Pons (tissue), 1 donor: Measurements from ENCODE around the gene ZBED4.
A peak's percentile ranks its signal among the peaks of the same experiment; 100 is the strongest.

ENCODE experiments used
- DNase-seq: peaks from one replicate; pipeline ENCODE4 v3.0.0-alpha.2; 2016; ENCODE audit warnings: low spot score

The ZBED4 gene

DNA sequence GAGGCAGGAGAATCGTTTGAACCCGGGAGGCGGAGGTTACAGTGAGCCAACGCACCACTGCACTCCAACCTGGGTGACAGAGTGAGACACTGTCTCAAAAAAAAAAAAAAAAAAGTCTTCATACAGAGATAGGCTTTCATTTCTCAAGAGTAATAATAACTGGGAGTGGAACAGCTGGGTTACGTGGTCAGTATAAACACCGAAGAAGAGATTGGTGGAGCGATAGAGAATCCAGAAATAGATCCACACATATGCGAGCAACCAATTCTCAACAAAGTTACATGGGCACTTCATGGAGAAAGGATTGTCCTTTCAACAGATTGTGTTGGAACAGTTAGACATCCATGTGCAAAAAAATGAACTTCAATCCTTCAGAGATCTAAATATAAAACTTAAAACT is 24.6 kb downstream of the ZBED4 start:
- no peak for DNase-seq

DNA sequence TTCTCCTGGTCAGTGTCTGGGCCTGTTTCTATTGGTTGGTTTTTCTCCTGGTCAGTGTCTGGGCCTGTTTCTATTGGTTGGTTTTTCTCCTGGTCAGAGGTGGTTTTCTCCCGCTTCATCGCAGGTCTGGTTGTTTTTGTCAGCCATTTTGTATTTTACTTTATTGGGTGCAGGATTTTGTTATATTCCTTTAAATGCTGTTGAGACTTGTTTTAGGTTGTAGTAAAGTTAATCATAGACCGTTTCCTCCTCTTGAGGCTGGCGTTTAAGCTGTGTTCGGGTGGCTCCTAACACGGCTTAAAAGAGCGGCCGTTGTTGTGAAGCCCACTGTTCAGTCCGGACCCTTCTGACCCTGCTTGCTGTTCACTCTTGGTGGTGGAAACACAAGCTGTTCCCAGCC is 26.2 kb downstream of the ZBED4 start:
- no peak for DNase-seq

DNA sequence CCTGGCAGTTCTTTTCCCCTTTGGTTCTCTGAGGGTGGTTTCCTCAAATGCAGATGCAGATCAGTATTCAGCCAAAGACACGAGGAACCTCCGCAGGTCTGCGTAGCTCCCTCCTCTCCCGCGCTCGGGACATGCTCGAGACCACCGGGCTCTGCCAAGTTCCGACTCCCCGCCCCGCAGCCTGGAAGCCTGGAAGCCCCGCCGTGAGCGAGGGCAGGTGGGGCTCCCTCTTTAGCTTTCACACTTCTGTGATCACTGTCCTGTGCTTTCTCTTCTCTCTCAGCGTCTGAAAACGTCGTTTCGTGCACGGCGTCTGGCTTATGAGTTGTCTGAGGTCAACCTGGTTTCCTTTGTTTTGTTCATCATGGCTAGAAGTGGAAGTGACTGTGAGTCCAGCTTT is 26.6 kb downstream of the ZBED4 start:
- DNase-seq: no peak

DNA sequence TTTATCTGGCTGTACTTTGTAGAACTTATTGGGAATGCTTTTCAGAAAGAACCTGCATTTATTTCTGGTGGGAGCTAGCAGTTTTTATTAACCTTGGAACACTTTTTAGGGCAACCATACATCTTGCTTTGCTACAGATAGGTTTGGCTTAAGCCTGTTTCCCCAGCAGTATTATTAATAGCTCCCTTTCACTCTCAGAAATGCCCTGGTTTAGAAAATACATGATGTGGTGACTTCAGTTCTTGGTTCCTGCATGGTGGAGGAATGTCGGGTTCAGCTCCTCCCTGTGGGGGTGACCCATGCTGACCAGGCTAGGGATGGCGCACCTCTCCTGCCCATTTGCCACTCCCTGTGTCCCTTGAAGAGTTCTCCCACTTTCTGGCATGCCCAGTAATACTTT is 28.2 kb downstream of the ZBED4 start:
- no peak for DNase-seq

DNA sequence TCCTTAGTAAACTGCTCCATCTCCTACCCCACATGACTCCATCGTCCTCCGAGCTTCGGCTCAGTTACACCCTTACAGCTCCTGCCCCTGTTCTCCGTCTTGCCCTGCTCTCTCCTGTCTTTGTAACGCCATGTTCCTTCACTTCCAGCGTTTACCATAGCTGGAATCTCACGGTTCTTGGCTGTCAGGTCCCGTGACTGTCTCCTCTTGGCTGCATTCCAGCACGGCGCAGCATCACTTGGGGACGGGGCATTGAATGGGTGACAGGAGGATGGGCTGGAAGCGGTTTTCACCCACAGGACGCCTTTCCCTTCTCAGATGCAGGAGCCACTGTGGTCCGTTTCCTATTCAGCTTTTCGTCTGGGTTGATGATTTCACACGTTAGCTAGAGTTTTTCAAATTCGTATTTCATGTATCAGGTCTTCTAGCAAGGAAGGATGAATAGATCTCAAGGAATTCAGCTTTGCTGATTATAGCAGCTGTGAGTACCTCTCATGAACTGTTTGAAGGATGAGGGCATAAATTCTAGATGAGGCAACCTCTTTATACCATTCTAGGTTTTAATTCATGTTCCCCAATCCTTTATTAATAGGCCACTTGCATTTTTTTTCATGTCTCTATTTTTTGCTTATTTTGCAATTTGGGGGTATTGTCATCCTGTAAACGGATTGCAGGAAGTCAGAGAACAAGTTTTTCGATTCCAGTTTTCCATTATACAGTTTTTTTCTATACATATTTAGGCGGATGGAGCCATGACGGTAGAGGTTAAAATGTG is 29.1 kb downstream of the ZBED4 start:
- DNase-seq: peak; percentile 7

DNA sequence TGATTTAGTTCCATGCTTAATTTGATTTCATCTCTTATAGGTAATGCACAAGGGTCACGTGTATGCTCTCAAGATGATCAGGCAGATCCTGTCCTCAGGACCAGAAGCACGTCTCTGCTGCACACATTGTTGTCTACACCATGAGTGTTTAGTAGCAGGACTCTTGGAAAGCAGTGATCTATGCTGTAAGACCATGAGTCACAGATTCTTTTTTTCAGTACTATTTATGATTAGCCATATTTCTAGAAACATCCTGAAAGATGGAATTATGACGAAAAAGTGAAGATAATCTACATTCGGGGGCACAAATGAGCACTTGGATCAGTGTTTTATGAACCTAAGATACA is 29.6 kb downstream of the ZBED4 start:
- no peak for DNase-seq

DNA sequence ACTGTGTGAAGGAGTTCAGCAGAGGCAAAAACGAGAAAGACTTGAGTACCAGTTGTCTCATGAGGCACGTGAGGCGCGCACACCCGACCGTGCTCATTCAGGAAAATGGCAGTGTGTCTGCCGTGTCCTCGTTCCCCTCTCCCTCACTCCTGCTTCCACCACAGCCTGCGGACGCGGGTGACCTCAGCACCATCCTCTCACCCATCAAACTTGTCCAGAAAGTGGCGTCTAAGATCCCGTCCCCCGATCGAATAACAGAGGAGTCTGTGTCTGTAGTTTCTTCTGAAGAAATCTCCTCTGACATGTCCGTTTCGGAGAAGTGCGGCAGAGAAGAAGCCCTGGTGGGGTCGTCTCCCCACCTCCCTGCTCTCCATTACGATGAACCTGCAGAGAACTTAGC is 30.4 kb downstream of the ZBED4 start:
- no peak for DNase-seq

DNA sequence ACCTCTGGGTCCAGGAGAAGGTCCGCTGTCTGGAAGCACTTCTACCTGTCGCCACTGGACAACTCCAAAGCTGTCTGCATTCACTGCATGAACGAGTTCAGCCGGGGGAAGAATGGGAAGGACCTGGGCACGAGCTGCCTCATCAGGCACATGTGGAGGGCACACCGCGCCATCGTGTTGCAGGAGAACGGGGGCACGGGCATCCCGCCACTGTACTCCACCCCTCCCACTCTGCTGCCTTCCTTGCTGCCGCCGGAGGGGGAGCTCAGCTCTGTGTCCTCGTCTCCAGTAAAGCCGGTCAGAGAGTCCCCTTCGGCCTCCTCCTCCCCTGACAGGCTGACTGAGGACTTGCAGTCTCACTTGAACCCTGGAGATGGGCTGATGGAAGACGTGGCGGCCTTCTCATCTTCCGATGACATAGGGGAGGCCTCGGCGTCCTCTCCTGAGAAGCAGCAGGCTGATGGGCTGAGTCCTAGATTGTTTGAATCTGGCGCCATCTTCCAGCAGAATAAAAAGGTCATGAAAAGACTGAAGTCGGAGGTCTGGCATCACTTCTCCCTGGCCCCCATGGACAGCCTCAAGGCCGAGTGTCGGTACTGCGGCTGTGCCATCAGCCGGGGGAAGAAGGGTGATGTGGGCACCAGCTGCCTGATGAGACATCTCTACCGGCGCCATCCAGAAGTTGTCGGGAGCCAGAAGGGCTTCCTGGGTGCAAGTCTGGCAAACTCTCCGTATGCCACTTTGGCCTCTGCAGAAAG is 31.0 kb downstream of the ZBED4 start:
- no peak for DNase-seq

DNA sequence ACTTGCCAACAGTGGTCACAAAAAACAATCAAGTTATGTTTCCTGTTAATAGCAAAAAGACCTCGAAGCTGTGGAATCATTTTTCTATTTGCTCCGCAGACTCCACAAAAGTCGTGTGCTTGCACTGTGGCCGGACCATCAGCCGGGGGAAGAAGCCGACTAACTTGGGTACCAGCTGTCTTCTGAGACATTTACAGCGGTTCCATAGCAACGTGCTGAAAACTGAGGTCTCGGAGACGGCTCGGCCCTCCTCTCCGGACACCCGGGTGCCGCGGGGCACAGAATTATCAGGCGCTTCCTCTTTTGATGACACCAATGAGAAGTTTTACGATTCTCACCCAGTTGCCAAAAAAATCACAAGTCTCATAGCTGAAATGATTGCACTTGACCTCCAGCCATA is 31.6 kb downstream of the ZBED4 start:
- no peak for DNase-seq

DNA sequence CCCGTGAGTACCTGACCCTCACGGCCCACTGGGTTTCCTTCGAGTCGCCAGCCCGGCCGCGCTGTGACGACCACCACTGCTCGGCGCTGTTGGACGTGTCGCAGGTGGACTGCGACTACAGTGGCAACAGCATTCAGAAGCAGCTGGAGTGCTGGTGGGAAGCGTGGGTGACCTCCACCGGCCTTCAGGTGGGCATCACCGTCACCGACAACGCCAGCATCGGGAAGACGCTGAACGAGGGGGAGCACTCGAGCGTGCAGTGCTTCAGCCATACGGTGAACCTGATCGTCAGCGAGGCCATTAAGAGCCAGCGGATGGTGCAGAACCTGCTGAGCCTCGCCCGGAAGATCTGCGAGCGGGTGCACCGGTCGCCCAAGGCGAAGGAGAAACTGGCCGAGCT is 32.2 kb downstream of the ZBED4 start:
- no peak for DNase-seq

DNA sequence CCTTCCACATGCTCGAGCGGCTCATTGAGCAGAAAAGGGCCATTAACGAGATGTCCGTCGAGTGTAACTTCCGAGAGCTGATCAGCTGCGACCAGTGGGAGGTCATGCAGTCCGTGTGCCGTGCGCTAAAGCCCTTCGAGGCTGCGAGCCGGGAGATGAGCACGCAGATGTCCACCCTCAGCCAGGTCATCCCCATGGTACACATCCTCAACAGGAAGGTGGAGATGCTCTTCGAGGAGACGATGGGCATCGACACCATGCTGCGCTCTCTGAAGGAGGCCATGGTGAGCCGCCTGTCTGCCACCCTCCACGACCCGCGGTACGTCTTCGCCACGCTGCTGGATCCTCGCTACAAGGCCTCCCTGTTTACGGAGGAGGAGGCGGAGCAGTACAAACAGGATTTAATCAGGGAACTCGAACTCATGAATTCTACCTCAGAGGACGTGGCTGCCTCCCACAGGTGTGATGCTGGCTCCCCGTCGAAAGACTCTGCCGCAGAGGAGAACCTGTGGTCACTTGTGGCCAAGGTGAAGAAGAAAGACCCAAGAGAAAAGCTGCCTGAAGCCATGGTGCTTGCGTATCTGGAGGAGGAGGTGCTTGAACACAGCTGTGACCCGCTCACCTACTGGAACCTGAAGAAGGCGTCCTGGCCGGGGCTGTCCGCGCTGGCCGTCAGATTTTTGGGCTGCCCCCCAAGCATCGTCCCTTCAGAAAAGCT is 32.9 kb downstream of the ZBED4 start:
- DNase-seq: no peak

DNA sequence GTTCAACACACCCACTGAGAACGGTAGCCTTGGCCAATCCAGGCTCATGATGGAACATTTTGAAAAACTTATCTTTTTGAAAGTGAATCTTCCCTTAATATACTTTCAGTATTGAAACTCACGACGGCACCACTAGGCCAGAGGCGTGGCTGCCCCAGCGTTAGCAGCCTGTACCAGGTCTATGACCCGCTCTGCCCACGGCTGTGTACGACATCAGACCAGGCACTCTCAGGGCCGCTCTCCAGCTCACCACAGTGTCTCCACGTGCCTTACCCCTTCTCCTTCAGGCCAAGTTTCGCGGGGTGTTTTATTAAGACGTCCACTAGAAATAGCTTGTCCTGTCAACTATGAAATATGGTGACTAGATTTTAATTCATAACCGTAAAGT is 33.4 kb downstream of the ZBED4 start:
- DNase-seq: no peak

DNA sequence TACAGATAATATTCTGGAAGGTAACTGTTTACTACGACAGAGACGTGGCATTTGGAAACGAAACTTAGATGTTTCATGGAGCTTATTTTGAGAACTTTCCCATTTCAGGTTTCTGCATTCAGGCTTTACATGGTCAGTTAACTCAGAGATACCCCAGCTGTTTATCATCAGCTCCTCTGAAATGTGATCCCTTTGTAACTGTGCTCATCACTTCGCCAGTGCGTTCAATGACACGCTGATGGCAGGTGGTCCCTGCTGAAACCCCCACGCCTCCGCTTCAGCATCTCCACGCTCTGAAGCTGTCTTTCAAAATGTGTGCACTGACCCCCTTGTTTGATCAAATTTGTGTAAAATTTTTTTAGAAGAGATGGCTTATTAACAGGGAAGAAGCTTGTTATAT is 34.1 kb downstream of the ZBED4 start:
- DNase-seq: no peak

DNA sequence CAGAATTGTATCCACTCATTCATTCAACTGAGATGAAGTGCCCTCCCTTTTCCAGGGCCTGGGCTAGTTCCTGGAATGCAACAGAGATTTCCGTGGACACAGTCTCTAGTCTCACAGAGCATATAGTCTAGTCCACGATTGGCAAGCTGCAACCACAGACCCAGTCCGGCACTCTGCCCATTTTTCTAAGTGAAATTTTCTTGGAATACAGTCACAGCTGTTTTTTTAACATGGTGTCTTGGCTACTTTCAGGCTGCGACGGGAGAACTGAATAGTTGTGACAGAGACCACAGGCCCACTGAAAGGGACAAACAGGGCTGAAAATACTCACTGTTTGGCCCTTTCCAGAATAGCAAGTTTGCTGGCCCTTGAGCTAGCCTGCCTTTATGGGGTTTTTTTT is 35.4 kb downstream of the ZBED4 start:
- DNase-seq: peak; percentile 51

DNA sequence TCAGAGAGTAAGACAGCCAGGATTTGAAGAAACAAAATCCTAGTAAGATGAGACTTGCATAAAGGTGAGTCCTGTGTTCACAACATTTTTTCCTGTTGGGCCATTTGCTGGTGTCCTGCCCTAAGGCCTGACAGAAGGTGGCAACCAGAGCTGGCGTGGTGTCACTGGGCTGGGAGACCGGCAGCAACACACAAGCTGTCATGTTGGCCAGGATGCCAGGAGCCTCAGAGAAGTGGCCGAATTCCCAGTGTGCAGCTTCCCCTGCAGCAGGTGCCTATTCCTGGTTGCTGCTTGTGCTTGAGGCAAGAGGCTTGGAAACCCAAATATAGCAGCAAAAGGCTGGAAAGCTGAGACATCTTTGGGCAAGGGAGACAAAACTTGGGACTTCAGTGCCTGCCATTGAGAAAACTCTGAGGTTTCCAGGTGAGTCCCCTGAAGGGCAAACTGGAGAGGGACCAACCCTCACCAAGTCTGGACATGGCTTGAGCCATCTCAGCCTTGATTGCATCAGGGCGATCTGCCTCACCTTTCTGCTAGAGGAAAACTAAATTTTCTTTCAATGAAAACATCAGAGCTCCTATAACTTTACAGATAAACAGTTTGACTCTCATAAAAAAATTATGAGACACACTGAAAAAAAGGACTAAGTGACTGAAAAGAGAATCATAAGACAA is 38.7 kb downstream of the ZBED4 start:
- DNase-seq: peak; percentile 8

DNA sequence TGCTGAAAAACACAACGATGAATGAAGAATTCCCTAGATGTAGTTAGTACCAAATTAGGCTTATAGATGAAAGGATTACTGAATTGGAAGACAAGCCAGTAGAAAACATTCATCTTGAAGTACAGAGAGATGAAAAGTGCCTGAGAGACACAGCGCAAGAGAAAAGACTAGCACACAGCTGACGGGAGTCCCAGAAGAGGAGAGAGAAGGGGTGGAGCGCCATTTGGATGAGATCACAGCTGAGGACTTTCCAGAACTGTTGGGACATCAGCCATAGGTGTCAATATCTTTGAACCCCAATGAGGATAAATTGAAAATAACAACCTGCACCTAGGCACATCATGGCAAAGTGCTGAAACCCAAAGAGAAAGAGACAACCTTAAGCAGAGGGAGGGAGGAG is 39.4 kb downstream of the ZBED4 start:
- DNase-seq: no peak

DNA sequence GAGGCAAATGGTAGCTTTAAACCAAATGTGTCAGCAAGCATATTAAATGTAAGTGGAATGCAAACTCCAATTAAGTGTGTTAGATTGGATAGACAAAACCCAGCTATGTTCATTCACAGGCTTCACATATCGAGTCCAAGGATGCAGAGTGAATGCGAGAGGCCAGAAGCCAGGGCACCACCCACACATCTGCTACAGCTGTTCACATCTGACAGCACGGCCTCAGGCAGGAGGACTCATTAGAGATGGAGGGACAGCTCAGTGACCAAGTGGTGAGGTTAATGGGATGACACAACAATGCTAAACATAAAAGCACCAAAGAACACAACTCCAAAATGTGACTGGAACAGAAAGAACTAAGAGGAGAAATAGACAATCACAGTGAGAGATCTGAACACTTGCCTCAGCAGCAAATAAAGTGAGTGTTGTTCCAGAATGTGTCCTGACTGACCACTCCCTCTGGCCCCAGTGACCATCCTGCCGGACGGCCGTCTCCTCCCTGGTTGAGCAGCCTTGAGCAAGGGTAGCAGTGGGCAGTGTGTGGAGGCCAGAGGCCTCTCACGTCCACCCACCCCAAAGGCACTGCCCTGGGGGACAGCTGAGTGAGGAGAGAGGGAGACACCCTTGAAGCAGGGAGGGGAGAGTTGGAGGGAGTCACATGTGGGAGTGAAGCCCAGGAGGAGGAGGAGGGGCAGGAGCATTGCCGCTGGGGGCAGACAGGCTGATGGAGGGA is 40.8 kb downstream of the ZBED4 start:
- no peak for DNase-seq

DNA sequence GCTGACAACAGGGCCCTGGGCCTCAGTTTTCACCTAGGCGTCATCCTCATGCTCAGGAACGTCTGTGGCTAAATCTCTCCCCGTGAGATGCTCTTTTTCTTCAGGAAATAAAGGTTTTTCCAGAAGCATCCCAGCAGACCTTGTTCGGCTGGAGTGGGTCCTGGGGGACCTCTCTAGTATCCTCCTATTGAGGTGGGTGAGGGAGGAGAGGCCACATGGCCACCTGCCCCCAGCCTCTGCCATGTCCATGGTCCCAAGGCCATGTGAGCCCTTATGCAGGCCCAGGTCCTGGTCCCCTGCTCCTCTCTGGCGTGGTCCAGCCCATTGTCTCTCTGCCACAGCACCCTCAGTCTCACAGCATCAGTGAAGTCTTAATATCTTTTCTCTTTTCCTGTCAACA is 42.6 kb downstream of the ZBED4 start:
- DNase-seq: no peak

DNA sequence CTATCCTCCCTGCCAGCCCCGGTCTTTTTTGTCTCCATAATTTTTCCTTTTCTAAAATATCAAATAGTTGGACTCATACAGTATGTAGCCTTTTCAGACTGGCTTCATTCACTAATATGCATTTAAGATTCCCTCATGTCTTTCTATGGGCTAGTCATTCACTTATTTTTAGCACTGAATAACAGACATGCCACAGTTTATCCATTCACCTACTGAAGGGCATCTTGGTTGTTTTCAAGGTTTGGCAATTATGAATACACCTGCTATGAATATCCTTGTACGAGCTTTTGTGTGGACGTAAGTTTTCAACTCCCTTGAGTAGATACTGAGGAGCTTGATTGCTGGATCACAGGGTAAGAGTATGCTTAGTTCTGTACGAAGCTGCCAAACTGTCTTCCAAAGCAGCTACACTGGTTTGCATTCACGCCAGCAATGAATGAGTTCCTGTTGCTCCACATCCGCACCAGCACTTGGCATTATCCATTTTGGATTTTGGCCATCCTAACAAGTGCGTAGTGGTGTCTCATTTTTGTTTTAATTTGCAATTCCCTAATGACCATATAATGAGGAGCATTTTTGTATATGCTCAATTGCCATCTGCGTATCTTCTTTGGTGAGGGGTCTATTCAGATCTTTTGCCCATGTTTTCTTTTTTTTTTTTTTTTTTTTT is 43.5 kb downstream of the ZBED4 start:
- no peak for DNase-seq

DNA sequence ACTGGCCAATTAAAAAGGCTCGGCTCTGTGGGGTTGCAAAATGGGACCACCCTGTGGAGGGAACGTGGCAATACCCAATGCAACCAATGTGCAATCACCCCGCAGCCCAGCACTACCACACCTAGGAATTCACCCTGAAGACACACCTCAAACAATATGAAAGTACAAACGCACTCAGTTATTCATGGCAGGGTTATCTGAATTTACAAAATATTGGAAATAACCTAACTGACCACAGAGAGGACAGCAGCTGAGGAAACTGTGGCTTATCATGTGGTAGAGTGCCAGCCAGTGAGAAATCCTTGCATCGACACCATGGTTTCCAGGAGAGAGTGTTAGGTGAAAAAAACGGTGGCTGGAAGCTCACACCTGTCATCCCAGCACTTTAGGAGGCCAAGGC is 45.9 kb downstream of the ZBED4 start:
- DNase-seq: no peak

DNA sequence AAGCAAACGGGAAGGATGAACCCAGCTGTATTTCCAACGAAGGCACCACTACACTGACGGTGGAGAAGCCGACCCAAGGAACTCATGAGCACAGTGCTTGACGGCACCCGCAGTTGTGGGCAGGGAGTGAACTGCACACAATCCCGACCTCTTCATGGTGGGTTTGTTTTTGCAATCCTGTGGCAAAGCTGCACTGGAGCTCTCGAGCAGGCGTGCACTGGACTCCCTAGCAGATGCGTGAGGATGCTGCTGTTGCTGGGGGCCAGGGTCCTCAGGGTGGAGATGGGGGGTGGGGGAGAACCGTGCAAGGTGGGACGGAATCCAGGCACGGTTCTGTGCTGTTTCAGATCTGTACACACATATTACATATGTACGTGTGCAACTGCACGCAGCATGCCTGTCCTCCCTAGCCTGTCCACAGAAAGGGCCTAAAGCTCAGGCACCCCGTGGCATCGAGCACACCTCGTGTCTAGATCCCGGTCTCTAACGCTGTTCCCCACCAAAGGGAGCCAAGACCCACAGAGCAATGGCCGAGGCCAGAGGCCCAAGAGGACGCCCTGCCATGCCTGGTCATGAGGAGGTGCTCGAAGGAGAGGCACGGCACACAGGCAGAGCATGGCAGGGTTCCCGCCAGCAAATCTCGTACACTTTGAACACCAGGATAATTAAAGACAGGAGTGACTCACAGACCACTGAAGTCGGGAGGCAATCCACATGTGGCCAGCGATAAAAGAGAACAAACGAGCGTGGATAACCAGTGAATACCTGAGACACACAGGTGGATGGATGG is 47.0 kb downstream of the ZBED4 start:
- no peak for DNase-seq
